Left ventricle myocardium inferior (tissue), 1 donor: Measurements from ENCODE around the gene NOTUM. TPM values are rescaled to one million over a fixed set of nuclear protein-coding genes. Genes with fewer than 3 reads are reported as not detected.

ENCODE experiments used
- DNase-seq: peaks from one replicate; pipeline ENCODE4 v3.0.0-alpha.2; 2020
- H3K27ac ChIP-seq: fragments of 200-600 bp; replicated peaks from 2 replicates; pipeline ENCODE4 v1.8.0; 2021
- H3K27me3 ChIP-seq: fragments of 200-600 bp; 2 replicates; pipeline ENCODE4 v1.8.0; 2021; ENCODE audit warnings: low read depth
- H3K36me3 ChIP-seq: fragments of 200-600 bp; 2 replicates; pipeline ENCODE4 v1.8.0; 2021
- H3K4me1 ChIP-seq: fragments of 200-600 bp; 2 replicates; pipeline ENCODE4 v1.8.0; 2021
- H3K4me3 ChIP-seq: fragments of 200-600 bp; 2 replicates; pipeline ENCODE4 v1.8.0; 2021; ENCODE audit warnings: mild to moderate bottlenecking, moderate library complexity
- H3K9me3 ChIP-seq: fragments of 200-600 bp; replicated peaks from 2 replicates; pipeline ENCODE4 v1.8.0; 2021
- intact Hi-C: fragments of 100-400 bp; cut with micrococcal nuclease; formaldehyde crosslinking; loops from one replicate; pipeline ENCODE4 v1.11.0; 2022
- total RNA-seq: library from RNA; stranded (reverse); fragmentation: NEBNext Ultra II Directional; extraction: Animal tissue kit (Norgen Biotek cat#: 25700); gene quantifications from one replicate; pipeline ENCODE4 v1.2.1, GENCODE V29; 2021
- TF ChIP-seq, protein P1 (sequence below): fragments of 200-600 bp; IDR thresholded peaks from 2 replicates; pipeline ENCODE4 v1.8.0; 2021; ENCODE audit warnings: antibody characterized with exemption, mild to moderate bottlenecking, borderline replicate concordance
- donor health status: DM: no; HTN: yes; CAD: no; lungs with severe emphysema.

The NOTUM gene
- total RNA-seq, 1 donor from 2014 or later, result not detected

DNA sequence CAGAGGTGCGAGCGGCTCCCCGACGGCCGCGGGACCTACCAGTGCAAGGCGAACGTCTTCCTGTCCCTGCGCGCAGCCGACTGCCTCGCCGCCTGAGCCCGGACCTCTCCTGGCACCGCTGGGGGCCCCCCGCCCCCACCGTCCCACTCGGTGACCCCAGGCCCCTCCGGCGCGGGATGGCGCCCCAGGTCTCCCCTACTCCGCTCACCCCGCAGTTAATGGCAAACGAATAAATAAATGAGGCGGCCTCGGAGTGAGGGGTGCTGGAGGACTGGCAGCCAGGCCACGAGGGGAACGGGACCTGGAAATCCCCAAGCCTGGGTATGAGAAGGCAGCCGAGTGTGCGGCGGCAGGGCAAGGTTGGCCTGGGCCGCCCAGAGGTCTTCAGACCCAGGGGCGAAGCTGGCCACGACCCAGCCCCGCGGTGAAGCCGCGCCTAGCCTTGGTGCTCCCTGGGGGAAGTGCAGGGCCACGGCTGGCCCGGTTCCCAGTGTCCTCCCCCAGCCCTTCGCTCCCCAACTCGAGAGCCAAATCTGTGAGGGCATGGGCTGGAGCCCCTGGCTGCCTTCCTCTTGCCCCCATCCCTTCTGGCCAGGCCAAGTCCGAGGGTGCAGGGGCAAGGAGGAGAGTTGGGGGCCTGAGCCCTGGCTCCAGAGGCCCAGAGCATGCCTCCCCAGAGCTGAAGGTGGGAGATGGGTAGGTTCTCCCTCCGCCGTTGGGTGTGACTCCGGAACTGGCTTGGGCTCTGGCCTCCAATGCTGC is 58.2 kb downstream of the NOTUM start:
- peaks cover 16% of the 10 kb centered on the region for H3K4me1 ChIP-seq
- no peak overlapping the region for H3K27ac ChIP-seq
- peak overlapping the region; percentile 57 for H3K4me3 ChIP-seq
- no peak for DNase-seq
- intact Hi-C loops, result no loop called here
- TF ChIP-seq, protein P1, sequence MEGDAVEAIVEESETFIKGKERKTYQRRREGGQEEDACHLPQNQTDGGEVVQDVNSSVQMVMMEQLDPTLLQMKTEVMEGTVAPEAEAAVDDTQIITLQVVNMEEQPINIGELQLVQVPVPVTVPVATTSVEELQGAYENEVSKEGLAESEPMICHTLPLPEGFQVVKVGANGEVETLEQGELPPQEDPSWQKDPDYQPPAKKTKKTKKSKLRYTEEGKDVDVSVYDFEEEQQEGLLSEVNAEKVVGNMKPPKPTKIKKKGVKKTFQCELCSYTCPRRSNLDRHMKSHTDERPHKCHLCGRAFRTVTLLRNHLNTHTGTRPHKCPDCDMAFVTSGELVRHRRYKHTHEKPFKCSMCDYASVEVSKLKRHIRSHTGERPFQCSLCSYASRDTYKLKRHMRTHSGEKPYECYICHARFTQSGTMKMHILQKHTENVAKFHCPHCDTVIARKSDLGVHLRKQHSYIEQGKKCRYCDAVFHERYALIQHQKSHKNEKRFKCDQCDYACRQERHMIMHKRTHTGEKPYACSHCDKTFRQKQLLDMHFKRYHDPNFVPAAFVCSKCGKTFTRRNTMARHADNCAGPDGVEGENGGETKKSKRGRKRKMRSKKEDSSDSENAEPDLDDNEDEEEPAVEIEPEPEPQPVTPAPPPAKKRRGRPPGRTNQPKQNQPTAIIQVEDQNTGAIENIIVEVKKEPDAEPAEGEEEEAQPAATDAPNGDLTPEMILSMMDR, result no peak
- H3K36me3 ChIP-seq, result peaks cover 49% of the 10 kb centered on the region
- H3K9me3 ChIP-seq, result no peaks in the 10 kb centered on the region
- H3K27me3 ChIP-seq, result no peaks in the 10 kb centered on the region

Other genes with a start within 250 kb of the NOTUM start
- 8.2 TPM for gene SLC25A10, start 248.9 kb downstream of the NOTUM start, total RNA-seq
- not detected for gene GCGR, start 157.0 kb downstream of the NOTUM start, total RNA-seq
- 110 TPM for gene MCRIP1, start 127.9 kb downstream of the NOTUM start, total RNA-seq
- 0.25 TPM for gene PPP1R27, start 126.1 kb downstream of the NOTUM start, total RNA-seq
- gene P4HB, start 100.7 kb downstream of the NOTUM start, total RNA-seq, result 267 TPM
- gene ARHGDIA, start 89.8 kb downstream of the NOTUM start, total RNA-seq, result 95.1 TPM
- 32.1 TPM for gene ALYREF, start 69.6 kb downstream of the NOTUM start, total RNA-seq
- 161 TPM for gene ANAPC11, start 69.5 kb downstream of the NOTUM start, total RNA-seq
- 0.19 TPM for gene NPB, start 58.9 kb downstream of the NOTUM start, total RNA-seq
- gene PCYT2, start 49.8 kb downstream of the NOTUM start, total RNA-seq, result 48.1 TPM
- 8.5 TPM for gene SIRT7, start 43.0 kb downstream of the NOTUM start, total RNA-seq
- gene MAFG, start 33.5 kb downstream of the NOTUM start, total RNA-seq, result 24.3 TPM
- gene PYCR1, start 23.9 kb downstream of the NOTUM start, total RNA-seq, result 3.8 TPM
- 7.2 TPM for gene MYADML2, start 14.0 kb downstream of the NOTUM start, total RNA-seq
- gene ASPSCR1, start 16.4 kb upstream of the NOTUM start, total RNA-seq, result 27.5 TPM
- 26.3 TPM for gene CENPX, start 61.7 kb upstream of the NOTUM start, total RNA-seq
- 4.3 TPM for gene LRRC45, start 62.1 kb upstream of the NOTUM start, total RNA-seq
- 0.82 TPM for gene RAC3, start 70.5 kb upstream of the NOTUM start, total RNA-seq
- gene DCXR, start 76.5 kb upstream of the NOTUM start, total RNA-seq, result 219 TPM
- 21.1 TPM for gene RFNG, start 90.6 kb upstream of the NOTUM start, total RNA-seq
- 85.9 TPM for gene GPS1, start 90.7 kb upstream of the NOTUM start, total RNA-seq
- gene DUS1L, start 104.6 kb upstream of the NOTUM start, total RNA-seq, result 64.6 TPM
- gene FASN, start 137.0 kb upstream of the NOTUM start, total RNA-seq, result 13.6 TPM